ENCODE measurements around the gene MYO18A.

MYO18A gene

DNA sequence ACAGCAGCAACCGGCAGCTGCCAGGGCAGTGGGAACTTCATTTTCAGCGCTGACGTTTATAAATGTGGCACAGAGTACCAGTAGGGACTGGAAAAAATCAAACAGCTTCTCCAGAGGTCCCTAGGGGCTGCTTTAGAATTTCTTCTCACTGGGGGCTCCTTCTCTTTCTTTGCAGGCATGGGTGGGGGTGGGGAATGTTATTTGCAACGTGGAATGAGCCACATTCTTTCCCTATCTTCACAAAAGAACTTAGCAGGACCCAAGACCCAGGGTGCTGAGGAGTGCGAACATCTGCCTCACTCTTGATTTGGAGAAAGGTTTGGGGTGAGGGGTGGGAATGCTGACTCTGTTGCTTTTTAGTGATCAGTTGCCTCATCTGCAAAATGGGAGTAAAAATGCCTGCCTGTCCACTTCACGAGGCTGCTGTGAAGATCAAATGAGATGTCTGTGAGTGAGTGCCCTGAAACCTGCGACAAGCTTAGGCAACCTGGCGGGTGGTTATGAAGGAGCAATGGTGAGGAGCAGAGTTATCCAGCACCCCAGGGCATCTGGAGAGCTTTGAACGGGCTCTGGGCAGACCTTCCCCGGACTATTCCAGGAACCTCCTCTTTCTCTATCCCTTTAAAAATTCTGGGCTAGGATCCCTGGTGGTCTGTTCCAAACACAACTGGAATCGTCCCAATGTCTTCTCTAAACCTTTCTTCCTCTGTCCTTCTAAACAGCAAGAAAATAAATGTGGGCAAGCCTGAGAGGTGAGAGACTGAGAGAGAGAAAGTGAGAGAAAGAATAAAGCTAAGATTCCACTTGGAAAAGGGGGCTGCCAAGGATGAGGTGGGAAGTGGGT, 148.0 kb downstream of the MYO18A start:
- Histone ChIP-seq H3K27ac (ENCODE audit: low read depth, low read length) (peak overlapping the region; percentile 97), H2AK5ac (ENCODE audit: low read length) (peak overlapping the region; percentile 2), H2BK5ac (ENCODE audit: low read length) (peak overlapping the region; percentile 96), H3K27me3 (ENCODE audit: insufficient read depth, low read length, poor library complexity) (no peaks in the 10 kb centered on the region), H3K36me3 (ENCODE audit: control insufficient read depth, insufficient read depth, low read length) (no peaks in the 10 kb centered on the region), H2BK15ac (replicated peaks; ENCODE audit: low read depth) (peak overlapping the region; percentile 37), H3K23ac (ENCODE audit: low read length) (no peak overlapping the region), H3K4me3 (ENCODE audit: low read length) (no peak overlapping the region), H3K18ac (ENCODE audit: low read length) (peak overlapping the region; percentile 95), H3K79me2 (ENCODE audit: control insufficient read depth, insufficient read depth, low read length) (no peaks in the 10 kb centered on the region), H3K4ac (ENCODE audit: low read depth, low read length) (peak overlapping the region; percentile 89), H3K4me1 (ENCODE audit: control insufficient read depth, low read depth, low read length) (peaks cover 18% of the 10 kb centered on the region), H3K4me2 (ENCODE audit: low read length) (peak overlapping the region; percentile 13), H2BK120ac (ENCODE audit: low read depth, low read length) (peak overlapping the region; percentile 98), H3K9ac (ENCODE audit: low read length) (peak overlapping the region; percentile 55), H4K8ac (ENCODE audit: low read depth, low read length) (peak overlapping the region; percentile 94), H3K56ac (ENCODE audit: low read length) (peak overlapping the region; percentile 77), H3K79me1 (ENCODE audit: low read length) (no peaks in the 10 kb centered on the region), H4K5ac (ENCODE audit: low read length) (peak overlapping the region; percentile 78)
- WGBS (ENCODE audit: extremely low coverage, insufficient coverage, low lambda C conversion rate): no CpG with 5 or more reads among the region's 11 CpGs
- DNase-seq: peak; percentile 88

DNA sequence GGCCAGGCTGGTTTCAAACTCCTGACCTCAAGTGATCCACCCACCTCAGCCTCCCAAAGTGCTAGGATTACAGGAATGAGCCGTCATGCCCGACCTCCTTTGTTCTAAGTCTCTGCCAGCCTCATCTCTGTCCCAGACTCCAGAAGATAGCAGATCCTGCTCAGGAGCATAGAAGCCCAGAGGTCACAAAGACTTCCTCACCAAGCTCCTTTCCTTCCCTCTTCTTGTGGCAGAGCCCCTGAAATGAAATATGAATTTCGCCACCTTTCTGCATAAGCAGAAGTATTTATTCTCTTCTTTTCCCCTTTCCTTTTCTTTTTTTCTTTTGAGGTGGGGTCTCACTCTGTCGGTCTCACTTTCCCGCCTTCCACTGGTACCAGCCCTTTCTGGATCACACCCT, 148.7 kb downstream of the MYO18A start:
- Histone ChIP-seq H3K4me3 (ENCODE audit: low read length) (no peak overlapping the region), H2BK5ac (ENCODE audit: low read length) (peak overlapping the region; percentile 87), H3K4me1 (ENCODE audit: control insufficient read depth, low read depth, low read length) (peaks cover 18% of the 10 kb centered on the region)

DNA sequence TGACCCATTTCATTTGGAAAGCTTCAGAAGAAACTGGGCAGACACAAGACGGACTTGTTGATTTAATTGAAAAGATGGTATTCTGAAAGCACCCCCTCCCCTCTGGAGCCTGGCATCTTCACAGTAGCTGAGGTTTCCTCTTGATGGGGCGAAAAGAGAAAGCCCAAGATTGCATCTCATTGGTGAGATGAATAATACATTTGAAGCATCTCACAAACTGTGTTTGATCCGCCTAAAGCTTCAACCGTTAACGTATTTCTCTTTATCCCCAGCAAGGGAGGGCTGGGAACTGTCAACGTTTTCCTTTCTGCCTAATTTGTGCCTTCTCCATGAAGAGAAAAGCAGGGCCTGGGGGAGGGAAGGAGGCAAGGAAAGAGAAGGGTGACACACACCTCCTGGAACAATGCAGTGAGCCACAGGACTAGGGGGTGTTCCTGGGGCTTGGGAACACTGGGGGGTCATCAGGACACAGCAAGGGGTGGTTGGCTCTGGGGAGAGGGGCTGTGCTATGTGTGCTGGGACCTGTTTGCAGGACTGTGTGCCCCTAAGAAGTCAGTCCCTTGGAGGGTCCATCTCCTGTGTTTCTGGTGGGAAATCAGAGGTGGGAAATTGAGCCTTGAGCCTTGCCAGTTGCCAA, 155.8 kb downstream of the MYO18A start:
- no peaks in the 10 kb centered on the region for H3K79me1 ChIP-seq (ENCODE audit: low read length)
- no peak overlapping the region for H4K8ac ChIP-seq (ENCODE audit: low read depth, low read length)
- no peak overlapping the region for H2BK5ac ChIP-seq (ENCODE audit: low read length)
- no CpG with 5 or more reads among the region's 6 CpGs for WGBS (ENCODE audit: extremely low coverage, insufficient coverage, low lambda C conversion rate)
- H3K79me2 ChIP-seq (ENCODE audit: control insufficient read depth, insufficient read depth, low read length): no peaks in the 10 kb centered on the region
- no peaks in the 10 kb centered on the region for H3K36me3 ChIP-seq (ENCODE audit: control insufficient read depth, insufficient read depth, low read length)
- H3K9ac ChIP-seq (ENCODE audit: low read length): no peak overlapping the region
- no peak overlapping the region for H2BK15ac ChIP-seq (replicated peaks; ENCODE audit: low read depth)
- no peak for DNase-seq
- peaks cover 4% of the 10 kb centered on the region for H3K4me1 ChIP-seq (ENCODE audit: control insufficient read depth, low read depth, low read length)
- no peak overlapping the region for H2AK5ac ChIP-seq (ENCODE audit: low read length)
- H3K23ac ChIP-seq (ENCODE audit: low read length): no peak overlapping the region
- no peak overlapping the region for H3K4ac ChIP-seq (ENCODE audit: low read depth, low read length)
- H3K27me3 ChIP-seq (ENCODE audit: insufficient read depth, low read length, poor library complexity): no peaks in the 10 kb centered on the region
- no peak overlapping the region for H3K27ac ChIP-seq (ENCODE audit: low read depth, low read length)
- H3K4me2 ChIP-seq (ENCODE audit: low read length): no peak overlapping the region
- no peak overlapping the region for H3K18ac ChIP-seq (ENCODE audit: low read length)
- no peak overlapping the region for H2BK120ac ChIP-seq (ENCODE audit: low read depth, low read length)
- no peak overlapping the region for H3K4me3 ChIP-seq (ENCODE audit: low read length)
- H4K5ac ChIP-seq (ENCODE audit: low read length): no peak overlapping the region
- no peak overlapping the region for H3K56ac ChIP-seq (ENCODE audit: low read length)

More for the DNA sequence above, 148.7 kb downstream of the MYO18A start:
- no peak for DNase-seq
- Histone ChIP-seq H3K23ac (ENCODE audit: low read length) (no peak overlapping the region), H4K8ac (ENCODE audit: low read depth, low read length) (no peak overlapping the region), H2BK15ac (replicated peaks; ENCODE audit: low read depth) (peak overlapping the region; percentile 14), H3K18ac (ENCODE audit: low read length) (peak overlapping the region; percentile 95), H3K27me3 (ENCODE audit: insufficient read depth, low read length, poor library complexity) (no peaks in the 10 kb centered on the region), H3K79me1 (ENCODE audit: low read length) (no peaks in the 10 kb centered on the region), H3K9ac (ENCODE audit: low read length) (peak overlapping the region; percentile 55), H3K4ac (ENCODE audit: low read depth, low read length) (peak overlapping the region; percentile 89), H4K5ac (ENCODE audit: low read length) (peak overlapping the region; percentile 59), H3K79me2 (ENCODE audit: control insufficient read depth, insufficient read depth, low read length) (no peaks in the 10 kb centered on the region), H3K36me3 (ENCODE audit: control insufficient read depth, insufficient read depth, low read length) (no peaks in the 10 kb centered on the region), H3K27ac (ENCODE audit: low read depth, low read length) (peak overlapping the region; percentile 97), H2BK120ac (ENCODE audit: low read depth, low read length) (peak overlapping the region; percentile 98), H3K56ac (ENCODE audit: low read length) (peak overlapping the region; percentile 77), H2AK5ac (ENCODE audit: low read length) (peak overlapping the region; percentile 55), H3K4me2 (ENCODE audit: low read length) (no peak overlapping the region)
- no CpG with 5 or more reads among the region's 5 CpGs for WGBS (ENCODE audit: extremely low coverage, insufficient coverage, low lambda C conversion rate)

DNA sequence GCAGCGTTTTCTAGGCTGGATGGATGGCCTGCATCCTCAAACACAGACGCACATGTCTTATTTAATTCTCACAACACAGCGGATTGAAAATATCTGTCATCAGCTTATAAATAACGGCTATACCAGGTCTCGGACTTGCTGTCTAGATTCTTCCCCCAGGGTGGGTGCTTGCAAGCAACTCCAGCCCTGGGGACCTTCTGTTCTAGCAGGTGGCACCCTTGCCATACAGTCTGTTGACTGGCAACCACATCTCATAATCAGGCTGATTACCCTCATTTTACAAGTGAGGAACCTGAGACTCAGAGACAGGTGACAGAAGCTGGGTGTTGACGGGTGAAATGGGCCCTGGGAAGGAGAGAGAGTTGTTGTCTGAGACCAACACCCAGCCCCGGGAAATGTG, 158.1 kb downstream of the MYO18A start:
- H4K5ac ChIP-seq (ENCODE audit: low read length): no peak overlapping the region
- H2BK120ac ChIP-seq (ENCODE audit: low read depth, low read length): no peak overlapping the region
- no peak overlapping the region for H3K18ac ChIP-seq (ENCODE audit: low read length)
- no peak for DNase-seq
- H3K56ac ChIP-seq (ENCODE audit: low read length): no peak overlapping the region
- no peak overlapping the region for H3K9ac ChIP-seq (ENCODE audit: low read length)
- no peak overlapping the region for H3K4me2 ChIP-seq (ENCODE audit: low read length)
- no CpG with 5 or more reads among the region's 7 CpGs for WGBS (ENCODE audit: extremely low coverage, insufficient coverage, low lambda C conversion rate)
- no peaks in the 10 kb centered on the region for H3K27me3 ChIP-seq (ENCODE audit: insufficient read depth, low read length, poor library complexity)
- H3K4ac ChIP-seq (ENCODE audit: low read depth, low read length): no peak overlapping the region
- no peak overlapping the region for H3K23ac ChIP-seq (ENCODE audit: low read length)
- peaks cover 11% of the 10 kb centered on the region for H3K4me1 ChIP-seq (ENCODE audit: control insufficient read depth, low read depth, low read length)
- H3K27ac ChIP-seq (ENCODE audit: low read depth, low read length): no peak overlapping the region
- H3K36me3 ChIP-seq (ENCODE audit: control insufficient read depth, insufficient read depth, low read length): no peaks in the 10 kb centered on the region
- H4K8ac ChIP-seq (ENCODE audit: low read depth, low read length): no peak overlapping the region
- no peak overlapping the region for H2AK5ac ChIP-seq (ENCODE audit: low read length)
- H3K79me1 ChIP-seq (ENCODE audit: low read length): no peaks in the 10 kb centered on the region
- no peaks in the 10 kb centered on the region for H3K79me2 ChIP-seq (ENCODE audit: control insufficient read depth, insufficient read depth, low read length)
- H3K4me3 ChIP-seq (ENCODE audit: low read length): no peak overlapping the region
- no peak overlapping the region for H2BK5ac ChIP-seq (ENCODE audit: low read length)
- no peak overlapping the region for H2BK15ac ChIP-seq (replicated peaks; ENCODE audit: low read depth)

DNA sequence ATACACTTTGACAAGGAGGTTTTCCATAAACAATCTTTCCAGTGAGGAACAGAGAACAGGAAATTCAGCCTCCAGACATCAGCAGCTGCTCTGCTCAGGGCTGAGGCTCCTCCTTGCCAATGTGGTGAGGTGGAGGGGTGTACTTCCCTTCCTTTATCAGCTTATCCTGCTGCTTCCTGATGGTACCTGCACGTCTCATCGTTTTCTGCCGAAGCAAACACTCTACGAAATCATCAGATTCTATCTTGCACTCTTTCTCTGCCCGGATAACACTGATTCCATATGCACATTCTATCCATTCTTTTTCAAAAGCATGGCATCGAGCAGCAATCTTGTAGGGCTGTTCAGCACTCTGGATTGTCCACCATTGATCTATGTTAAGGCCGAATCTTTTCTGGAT, 159.0 kb downstream of the MYO18A start:
- Histone ChIP-seq H3K56ac (ENCODE audit: low read length) (no peak overlapping the region), H3K18ac (ENCODE audit: low read length) (no peak overlapping the region), H4K5ac (ENCODE audit: low read length) (no peak overlapping the region), H3K79me1 (ENCODE audit: low read length) (no peaks in the 10 kb centered on the region), H3K79me2 (ENCODE audit: control insufficient read depth, insufficient read depth, low read length) (no peaks in the 10 kb centered on the region), H2BK15ac (replicated peaks; ENCODE audit: low read depth) (no peak overlapping the region), H3K4ac (ENCODE audit: low read depth, low read length) (no peak overlapping the region), H3K4me2 (ENCODE audit: low read length) (no peak overlapping the region), H3K4me1 (ENCODE audit: control insufficient read depth, low read depth, low read length) (peaks cover 15% of the 10 kb centered on the region), H2BK120ac (ENCODE audit: low read depth, low read length) (no peak overlapping the region), H4K8ac (ENCODE audit: low read depth, low read length) (no peak overlapping the region), H3K9ac (ENCODE audit: low read length) (no peak overlapping the region), H3K23ac (ENCODE audit: low read length) (no peak overlapping the region), H3K36me3 (ENCODE audit: control insufficient read depth, insufficient read depth, low read length) (no peaks in the 10 kb centered on the region), H3K4me3 (ENCODE audit: low read length) (no peak overlapping the region), H3K27me3 (ENCODE audit: insufficient read depth, low read length, poor library complexity) (no peaks in the 10 kb centered on the region), H3K27ac (ENCODE audit: low read depth, low read length) (no peak overlapping the region), H2AK5ac (ENCODE audit: low read length) (no peak overlapping the region), H2BK5ac (ENCODE audit: low read length) (no peak overlapping the region)
- WGBS (ENCODE audit: extremely low coverage, insufficient coverage, low lambda C conversion rate): no CpG with 5 or more reads among the region's 7 CpGs
- no peak for DNase-seq

All from mesendoderm (in vitro differentiated cells).